ENCODE results near the gene GABBR1. TPM values are rescaled to one million over a fixed set of nuclear protein-coding genes. Genes with fewer than 3 reads are reported as not detected.

GABBR1 gene
- total and polyA plus RNA-seq, 2 of the 13 experiments (the other 11 are each of a cell fraction or from before 2014, with no cell fraction given), result 0.07 to 0.37 TPM

DNA sequence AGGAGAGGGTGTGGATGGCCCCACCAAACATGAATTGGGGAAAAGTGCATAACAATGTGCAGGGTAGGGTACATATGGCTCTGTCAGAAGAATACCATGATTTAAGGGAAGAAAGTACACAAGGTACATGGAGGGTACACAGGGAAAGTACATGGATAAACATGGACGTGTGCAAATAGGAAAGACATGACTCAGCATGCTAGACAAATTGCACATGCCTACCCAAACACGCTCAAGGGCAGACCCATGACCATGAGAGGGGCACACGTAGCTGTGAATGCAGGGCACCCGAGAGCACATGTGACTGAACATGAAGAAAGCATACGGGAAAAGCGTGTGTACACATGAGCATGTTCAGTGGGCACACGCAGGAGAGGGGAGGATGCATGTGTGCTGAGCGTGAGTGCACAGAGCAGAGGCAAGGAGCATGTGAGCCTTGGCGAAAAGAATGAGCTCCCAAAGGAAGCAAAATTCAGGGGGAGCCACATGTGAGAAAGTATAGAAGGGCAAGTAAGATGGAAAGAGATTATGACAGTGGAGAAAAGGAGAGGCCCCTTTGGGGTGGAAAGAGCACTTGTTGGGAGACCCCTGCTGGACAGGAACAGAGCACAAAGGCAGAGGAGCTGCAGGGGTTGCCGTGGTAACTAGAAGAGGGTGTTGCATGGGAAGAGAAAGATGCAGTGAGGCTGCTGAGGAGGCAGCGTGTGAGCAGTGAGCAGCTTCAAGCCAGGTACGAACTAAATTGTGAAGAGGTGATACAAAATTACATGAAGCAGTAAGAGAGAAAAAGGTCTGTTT is 30.2 kb downstream of the GABBR1 start:
- no peak overlapping the region for H2AFZ ChIP-seq (ENCODE audit: low read length)
- no peaks in the 10 kb centered on the region for H4K20me1 ChIP-seq (ENCODE audit: insufficient read depth, low read length)
- peak; percentile 85 for ATAC-seq
- no peaks in the 10 kb centered on the region for H3K79me2 ChIP-seq (ENCODE audit: insufficient read depth, low read length)
- H3K4me1 ChIP-seq (ENCODE audit: insufficient read depth, low read length), result no peaks in the 10 kb centered on the region
- H3K4me2 ChIP-seq (ENCODE audit: low read depth, low read length), result no peak overlapping the region
- no peak overlapping the region for H3K4me3 ChIP-seq (replicated peaks in 1 of 3; ENCODE audit: insufficient read depth in 1 of 3, low read depth in 2 of 3, low read length in 3 of 3)
- H3K27me3 ChIP-seq (ENCODE audit: control insufficient read depth in 1 of 2, insufficient read depth in 2 of 2, low read length in 2 of 2), result peaks cover 0 to 14% of the 10 kb centered on the region in 2 experiments; a peak in 1 of 5 replicates
- H3K9me3 ChIP-seq (ENCODE audit: low read length), result no peaks in the 10 kb centered on the region
- CTCF ChIA-PET (ENCODE audit: low intra/inter-chr PET ratio, low total read pairs), result interaction anchor here (1.8 kb wide), 1 partner anchor 227 kb away, joined by 4 read pairs; the partner anchor contains the start of gene OR12D3
- H3K9ac ChIP-seq (ENCODE audit: insufficient read depth, low read depth, low read length), result no peak overlapping the region
- 32% methylated on average over 12 of the region's 12 CpGs for WGBS (ENCODE audit: low lambda C conversion rate)
- no peak overlapping the region for H3K27ac ChIP-seq (ENCODE audit: extremely low read length, insufficient read depth, low read length)
- BruUV-seq (replicated peaks), result no TSS peak
- FAIRE-seq, result peak; percentile 50
- DNase-seq (ENCODE audit: low spot score), result peak; percentile 35
- POLR2A ChIA-PET, result no interaction called here
- intact Hi-C loops (cut with micrococcal nuclease; ENCODE audit: unreplicated experiment), result no loop called here
- in situ Hi-C loops (cut with HindIII; ENCODE audit: extremely low pct_ligation_motif_present, low pct_unique_long_range_greater_than_20kb), result no loop called here
- H3K36me3 ChIP-seq (replicated peaks in 1 of 2; ENCODE audit: control insufficient read depth in 1 of 2, insufficient read depth in 2 of 2, low read length in 2 of 2), result no peaks in the 10 kb centered on the region
- TF ChIP-seq RFX3 (CRISPR knock-in tag; IDR thresholded peaks at IDR 0.05) (peak; percentile 65), ZFY (CRISPR knock-in tag; IDR thresholded peaks at IDR 0.05) (no peak), ZNF24 (IDR thresholded peaks at IDR 0.05) (no peak), KLF9 (CRISPR knock-in tag; IDR thresholded peaks at IDR 0.05; ENCODE audit: low read depth) (no peak), EZH2 (conservative IDR thresholded peaks at IDR 0.05; ENCODE audit: low read depth, low read length) (no peak), MIXL1 (CRISPR knock-in tag; IDR thresholded peaks at IDR 0.05) (no peak), ELF3 (CRISPR knock-in tag; IDR thresholded peaks at IDR 0.05) (no peak), ZFP41 (CRISPR knock-in tag; IDR thresholded peaks at IDR 0.05; ENCODE audit: borderline replicate concordance) (no peak), NFKB2 (CRISPR knock-in tag; IDR thresholded peaks at IDR 0.05; ENCODE audit: borderline replicate concordance) (no peak), XRCC5 (optimal IDR thresholded peaks at IDR 0.05; ENCODE audit: low read length) (peak; percentile 22), ZNF274 (CRISPR knock-in tag; IDR thresholded peaks at IDR 0.05) (no peak), IKZF1 (IDR thresholded peaks at IDR 0.05) (no peak), ZBTB21 (CRISPR knock-in tag; IDR thresholded peaks at IDR 0.05) (no peak), RFX1 (IDR thresholded peaks at IDR 0.05) (peak; percentile 36; the same call in 1 of the 2 replicates)
- TF ChIP-seq, protein P1, sequence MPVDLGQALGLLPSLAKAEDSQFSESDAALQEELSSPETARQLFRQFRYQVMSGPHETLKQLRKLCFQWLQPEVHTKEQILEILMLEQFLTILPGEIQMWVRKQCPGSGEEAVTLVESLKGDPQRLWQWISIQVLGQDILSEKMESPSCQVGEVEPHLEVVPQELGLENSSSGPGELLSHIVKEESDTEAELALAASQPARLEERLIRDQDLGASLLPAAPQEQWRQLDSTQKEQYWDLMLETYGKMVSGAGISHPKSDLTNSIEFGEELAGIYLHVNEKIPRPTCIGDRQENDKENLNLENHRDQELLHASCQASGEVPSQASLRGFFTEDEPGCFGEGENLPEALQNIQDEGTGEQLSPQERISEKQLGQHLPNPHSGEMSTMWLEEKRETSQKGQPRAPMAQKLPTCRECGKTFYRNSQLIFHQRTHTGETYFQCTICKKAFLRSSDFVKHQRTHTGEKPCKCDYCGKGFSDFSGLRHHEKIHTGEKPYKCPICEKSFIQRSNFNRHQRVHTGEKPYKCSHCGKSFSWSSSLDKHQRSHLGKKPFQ (CRISPR knock-in tag; IDR thresholded peaks at IDR 0.05; ENCODE audit: insufficient replicate concordance), result no peak
- TF ChIP-seq, protein P2, sequence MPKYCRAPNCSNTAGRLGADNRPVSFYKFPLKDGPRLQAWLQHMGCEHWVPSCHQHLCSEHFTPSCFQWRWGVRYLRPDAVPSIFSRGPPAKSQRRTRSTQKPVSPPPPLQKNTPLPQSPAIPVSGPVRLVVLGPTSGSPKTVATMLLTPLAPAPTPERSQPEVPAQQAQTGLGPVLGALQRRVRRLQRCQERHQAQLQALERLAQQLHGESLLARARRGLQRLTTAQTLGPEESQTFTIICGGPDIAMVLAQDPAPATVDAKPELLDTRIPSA (CRISPR knock-in tag; IDR thresholded peaks at IDR 0.05; ENCODE audit: borderline replicate concordance), result no peak
- TF ChIP-seq, protein P3, sequence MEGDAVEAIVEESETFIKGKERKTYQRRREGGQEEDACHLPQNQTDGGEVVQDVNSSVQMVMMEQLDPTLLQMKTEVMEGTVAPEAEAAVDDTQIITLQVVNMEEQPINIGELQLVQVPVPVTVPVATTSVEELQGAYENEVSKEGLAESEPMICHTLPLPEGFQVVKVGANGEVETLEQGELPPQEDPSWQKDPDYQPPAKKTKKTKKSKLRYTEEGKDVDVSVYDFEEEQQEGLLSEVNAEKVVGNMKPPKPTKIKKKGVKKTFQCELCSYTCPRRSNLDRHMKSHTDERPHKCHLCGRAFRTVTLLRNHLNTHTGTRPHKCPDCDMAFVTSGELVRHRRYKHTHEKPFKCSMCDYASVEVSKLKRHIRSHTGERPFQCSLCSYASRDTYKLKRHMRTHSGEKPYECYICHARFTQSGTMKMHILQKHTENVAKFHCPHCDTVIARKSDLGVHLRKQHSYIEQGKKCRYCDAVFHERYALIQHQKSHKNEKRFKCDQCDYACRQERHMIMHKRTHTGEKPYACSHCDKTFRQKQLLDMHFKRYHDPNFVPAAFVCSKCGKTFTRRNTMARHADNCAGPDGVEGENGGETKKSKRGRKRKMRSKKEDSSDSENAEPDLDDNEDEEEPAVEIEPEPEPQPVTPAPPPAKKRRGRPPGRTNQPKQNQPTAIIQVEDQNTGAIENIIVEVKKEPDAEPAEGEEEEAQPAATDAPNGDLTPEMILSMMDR (CRISPR knock-in tag; IDR thresholded peaks at IDR 0.05), result peak; percentile 47
- TF ChIP-seq, protein P4, sequence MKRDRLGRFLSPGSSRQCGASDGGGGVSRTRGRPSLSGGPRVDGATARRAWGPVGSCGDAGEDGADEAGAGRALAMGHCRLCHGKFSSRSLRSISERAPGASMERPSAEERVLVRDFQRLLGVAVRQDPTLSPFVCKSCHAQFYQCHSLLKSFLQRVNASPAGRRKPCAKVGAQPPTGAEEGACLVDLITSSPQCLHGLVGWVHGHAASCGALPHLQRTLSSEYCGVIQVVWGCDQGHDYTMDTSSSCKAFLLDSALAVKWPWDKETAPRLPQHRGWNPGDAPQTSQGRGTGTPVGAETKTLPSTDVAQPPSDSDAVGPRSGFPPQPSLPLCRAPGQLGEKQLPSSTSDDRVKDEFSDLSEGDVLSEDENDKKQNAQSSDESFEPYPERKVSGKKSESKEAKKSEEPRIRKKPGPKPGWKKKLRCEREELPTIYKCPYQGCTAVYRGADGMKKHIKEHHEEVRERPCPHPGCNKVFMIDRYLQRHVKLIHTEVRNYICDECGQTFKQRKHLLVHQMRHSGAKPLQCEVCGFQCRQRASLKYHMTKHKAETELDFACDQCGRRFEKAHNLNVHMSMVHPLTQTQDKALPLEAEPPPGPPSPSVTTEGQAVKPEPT (CRISPR knock-in tag; IDR thresholded peaks at IDR 0.05; ENCODE audit: low read depth), result no peak
